Measurements from ENCODE around the gene RELL2. TPM values are rescaled to one million over a fixed set of nuclear protein-coding genes. Genes with fewer than 3 reads are reported as not detected.
"Not testable (repeated sequence)": the region's sequence is repeated elsewhere in the genome, so short reads cannot be mapped to it uniquely, and the experiment has no call there.

Gene RELL2
- total and polyA plus RNA-seq, 10 donors, result 8.7 to 26.2 (median 12.3) TPM

DNA sequence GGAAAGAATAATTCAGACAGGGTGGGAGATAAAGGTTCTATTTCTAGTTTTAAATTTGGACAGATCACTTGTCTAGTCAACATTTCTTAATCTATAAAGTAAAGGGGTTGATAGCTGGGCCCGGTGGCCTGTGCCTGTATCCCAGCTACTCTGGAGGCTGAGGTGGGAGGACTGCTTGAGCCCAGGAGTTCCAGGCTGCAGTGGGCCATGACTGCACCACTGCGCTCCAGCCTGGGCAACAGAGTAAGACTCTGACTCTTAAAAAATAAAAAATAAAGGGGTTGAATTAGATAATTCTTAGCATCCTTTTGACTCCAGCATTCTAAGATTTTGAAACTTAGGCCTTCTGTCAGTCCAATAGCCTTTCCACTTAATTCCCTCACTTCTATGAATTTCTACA, 28.8 kb upstream of the RELL2 start:
- WGBS, 5 donors, result 75 to 95% (median 86%) methylated on average over 2 of the region's 2 CpGs
- Histone ChIP-seq H3K9me3 (no peaks in the 10 kb centered on the region), H3K4me3 (no peak overlapping the region), H3K27me3 (replicated peaks in 1 of 7) (no peaks in the 10 kb centered on the region), H3K4me1 (peaks cover 47 to 100% (median 87%) of the 10 kb centered on the region in 6 donors), H3K27ac (peak overlapping the region; percentile 14 to 91 (median 60)), H3K36me3 (peaks cover 0 to 11% (median 0%) of the 10 kb centered on the region in 6 donors)
- intact Hi-C loops (cut with DNase I; ENCODE audit: low total_unique reads), result no loop called here
- no peak for DNase-seq
- TF ChIP-seq CTCF (IDR thresholded peaks at IDR 0.05 in 8 of 11, conservative IDR thresholded peaks at IDR 0.05 in 3 of 11), result no peak
- no peak for TF ChIP-seq POLR2AphosphoS5 (IDR thresholded peaks at IDR 0.05)
- TF ChIP-seq POLR2A (IDR thresholded peaks at IDR 0.05), result no peak

DNA sequence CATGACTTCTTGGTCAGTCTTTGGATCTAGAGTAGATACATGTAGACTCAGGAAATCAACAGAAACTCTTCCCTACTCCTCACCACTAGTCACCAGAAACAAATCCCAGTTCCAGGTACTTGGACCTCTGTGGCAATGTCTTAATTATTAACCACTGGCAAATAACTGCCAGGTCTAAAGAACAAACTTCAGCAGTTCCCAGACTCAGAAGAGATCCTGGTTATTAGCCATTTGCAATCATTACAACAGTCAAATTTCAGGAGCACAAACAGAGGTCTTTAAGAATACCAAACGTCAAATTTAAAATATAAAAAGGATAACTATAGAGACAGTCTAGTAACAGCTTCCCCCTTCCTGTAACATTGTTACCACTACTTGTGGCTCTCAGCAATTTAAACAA, 28.2 kb upstream of the RELL2 start:
- peaks cover 43 to 100% (median 86%) of the 10 kb centered on the region in 6 donors for H3K4me1 ChIP-seq

GRCh38 chr5:141609044-141609443, 27.8 kb upstream of the RELL2 start:
- peak overlapping the region in 5 of 8 donors; percentile 3 to 89 (median 88) for H3K27ac ChIP-seq

More for the DNA sequence above, 28.2 kb upstream of the RELL2 start:
- peaks cover 0 to 11% (median 0%) of the 10 kb centered on the region in 6 donors for H3K36me3 ChIP-seq
- no peak overlapping the region for H3K4me3 ChIP-seq
- H3K27ac ChIP-seq, result peak overlapping the region; percentile 14 to 91 (median 64)
- intact Hi-C loops (cut with DNase I; ENCODE audit: low total_unique reads), result no loop called here
- no peaks in the 10 kb centered on the region for H3K9me3 ChIP-seq
- 19 to 46% (median 34%) methylated on average over 1 of the region's 1 CpG for WGBS, 5 donors
- no peaks in the 10 kb centered on the region for H3K27me3 ChIP-seq (replicated peaks in 1 of 7)
- DNase-seq, result no peak
- TF ChIP-seq POLR2AphosphoS5 (IDR thresholded peaks at IDR 0.05), result no peak
- TF ChIP-seq CTCF (IDR thresholded peaks at IDR 0.05 in 8 of 11, conservative IDR thresholded peaks at IDR 0.05 in 3 of 11), result no peak
- TF ChIP-seq POLR2A (IDR thresholded peaks at IDR 0.05), result no peak

GRCh38 chr5:141609921-141610320, 26.9 kb upstream of the RELL2 start:
- intact Hi-C loops (cut with DNase I; ENCODE audit: low total_unique reads); DNase-seq; H3K9me3 ChIP-seq; H3K27me3 ChIP-seq (replicated peaks in 1 of 7); H3K4me3 ChIP-seq: not testable (repeated sequence)
- Histone ChIP-seq H3K4me1 (peaks cover 39 to 100% (median 86%) of the 10 kb centered on the region in 6 donors), H3K36me3 (peaks cover 0 to 11% (median 0%) of the 10 kb centered on the region in 6 donors), H3K27ac (peak overlapping the region in 4 of 8 donors; percentile 3 to 89 (median 48))
- WGBS, 5 donors, result 90 to 94% (median 92%) methylated on average over 7 of the region's 7 CpGs

More at GRCh38 chr5:141609044-141609443, 27.8 kb upstream of the RELL2 start:
- Histone ChIP-seq H3K4me3 (no peak overlapping the region), H3K27me3 (replicated peaks in 1 of 7) (no peaks in the 10 kb centered on the region), H3K36me3 (peaks cover 0 to 11% (median 0%) of the 10 kb centered on the region in 6 donors), H3K9me3 (no peaks in the 10 kb centered on the region), H3K4me1 (peaks cover 43 to 100% (median 86%) of the 10 kb centered on the region in 6 donors)
- WGBS, 5 donors, result 82 to 92% (median 87%) methylated on average over 3 of the region's 3 CpGs
- TF ChIP-seq POLR2A (IDR thresholded peaks at IDR 0.05) (no peak), POLR2AphosphoS5 (IDR thresholded peaks at IDR 0.05) (no peak), CTCF (IDR thresholded peaks at IDR 0.05 in 8 of 11, conservative IDR thresholded peaks at IDR 0.05 in 3 of 11) (no peak)
- intact Hi-C loops (cut with DNase I; ENCODE audit: low total_unique reads), result no loop called here
- DNase-seq, result no peak
